Heart left ventricle (tissue), 16 donors: ENCODE results near the gene TASP1. TPM values are rescaled to one million over a fixed set of nuclear protein-coding genes. Genes with fewer than 3 reads are reported as not detected.
"Not testable (repeated sequence)": the region's sequence is repeated elsewhere in the genome, so short reads cannot be mapped to it uniquely, and the experiment has no call there.

Experiments used
- ATAC-seq, 4 donors: fragments of 200-7000 bp; cut with Tn5 transposase; one replicate each; pipeline ENCODE4 v1.9.1; 2020 to 2022; ENCODE audit warnings: moderate library complexity in 4 of 4, mild to moderate bottlenecking in 3 of 4, moderate number of reproducible peaks in 1 of 4
- DNase-seq, 5 donors: peaks; one replicate each; pipeline ENCODE4 v3.0.0-alpha.2; 2020
- H3K27ac ChIP-seq, 12 donors: fragments of 200-600 bp; sonication (generic) in 4 of 12; one replicate each; pipeline versions ENCODE4 v1.5.0 to v1.8.0; 2016 to 2022; ENCODE audit warnings: mild to moderate bottlenecking in 2 of 12
- H3K27me3 ChIP-seq, 9 donors: fragments of 200-600 bp; sonication (generic) in 2 of 9; one replicate each; pipeline versions ENCODE4 v1.5.1 to v1.8.0; 2016 to 2022; ENCODE audit warnings: mild to moderate bottlenecking in 3 of 9
- H3K36me3 ChIP-seq, 9 donors: fragments of 200-600 bp; sonication (generic) in 2 of 9; one replicate each; pipeline versions ENCODE4 v1.5.0 to v1.8.0; 2018 to 2022; ENCODE audit warnings: mild to moderate bottlenecking in 2 of 9
- H3K4me1 ChIP-seq, 12 donors: fragments of 200-600 bp; sonication (generic) in 4 of 12; one replicate each; pipeline versions ENCODE4 v1.5.0 to v1.8.0; 2016 to 2022; ENCODE audit warnings: mild to moderate bottlenecking in 3 of 12
- H3K4me3 ChIP-seq, 12 donors: fragments of 200-600 bp; sonication (generic) in 4 of 12; one replicate each; pipeline versions ENCODE4 v1.5.0 to v1.8.0; 2017 to 2022; ENCODE audit warnings: mild to moderate bottlenecking in 9 of 12, moderate library complexity in 4 of 12
- H3K9me3 ChIP-seq, 12 donors: fragments of 200-600 bp; sonication (generic) in 4 of 12; one replicate each; pipeline versions ENCODE4 v1.5.0 to v1.8.0; 2016 to 2022; ENCODE audit warnings: mild to moderate bottlenecking in 1 of 12
- POLR2A ChIP-seq, 2 donors: fragments of 450-650 bp; IDR thresholded peaks; one replicate each; pipeline ENCODE4 v1.6.1; 2017; ENCODE audit warnings: antibody characterized with exemption in 2 of 2, mild to moderate bottlenecking in 2 of 2, moderate library complexity in 2 of 2
- WGBS, 4 donors: extraction: QIAGEN DNeasy Blood & Tissue Kit in 2 of 4; methylation state at CpG; one replicate each; pipeline versions ENCODE4 v1.1.5 to v1.1.7; 2013 to 2018; 5-methylcytosine and 5-hydroxymethylcytosine counted together
- intact Hi-C, 10 donors: fragments of 100-400 bp; cut with DNase I; formaldehyde crosslinking; loops; one replicate each; pipeline versions ENCODE4 v1.11.1 to v1.14.2; 2022
- polyA plus RNA-seq, 2 donors: library from polyadenylated mRNA; stranded (reverse); fragments of 200-250 nt; gene quantifications; one replicate each; pipeline ENCODE4 v1.2.3, GENCODE V29; 2013
- total RNA-seq, 9 donors: library from RNA; depleted of rRNA in 2 of 9; stranded (reverse); fragments of >200 nt in 2 of 9; fragmentation: NEBNext Ultra II Directional in 3 of 9; extraction: Animal tissue kit (Norgen Biotek cat#: 25700) in 3 of 9; gene quantifications; one replicate each; pipeline versions ENCODE4 v1.1.0 to v1.2.4, GENCODE V29; 2016 to 2023
- TF ChIP-seq, protein P1 (sequence below), 12 donors: fragments of 200-600 bp; sonication (generic) in 4 of 12; IDR thresholded peaks; one replicate each; pipeline versions ENCODE4 v1.5.0 to v1.8.0; 2018 to 2022; ENCODE audit warnings: antibody characterized with exemption in 12 of 12, mild to moderate bottlenecking in 5 of 12
- donor health status: ischemic (EF 13 %, LVEDD 7.1; RV severe dilation, severe dysfunction).
- donor health status: healthy with polysubstance abuse.
- donor health status: DM: no; HTN: yes; CAD: no.
- donor health status: DM: no; HTN: no; CAD: no.
- donor health status: ischemic (EF 25% LVEDD 6.9; RV normal size, moderate dysfunction).
- donor health status: ischemic (EF 25% LVEDD 5.7; RV mildly dilated, moderate dysfunction).
- donor health status: healthy.
- donor health status: DM: yes; HTN: yes; CAD: no.
- donor health status: ischemic (EF 35%, LVEDD 5.7; RV mildly dilated, moderate dysfunction).
- donor health status: nonischemic (EF 11% LVEDD 7.7; RV severe dilation, severe dysfunction).
- donor health status: DM: yes; HTN: yes; CAD: no.
- donor health status: PGD.
- donor health status: ischemic (EF 29% LVEDD 5.4; RV normal size, mild dysfunction).
- donor health status: nonischemic (EF 23%, LVEDD 6.1; RV moderate dilation, normal function).

The TASP1 gene
- total and polyA plus RNA-seq, 11 donors: 1.6 to 8.6 (median 5.3) TPM

DNA sequence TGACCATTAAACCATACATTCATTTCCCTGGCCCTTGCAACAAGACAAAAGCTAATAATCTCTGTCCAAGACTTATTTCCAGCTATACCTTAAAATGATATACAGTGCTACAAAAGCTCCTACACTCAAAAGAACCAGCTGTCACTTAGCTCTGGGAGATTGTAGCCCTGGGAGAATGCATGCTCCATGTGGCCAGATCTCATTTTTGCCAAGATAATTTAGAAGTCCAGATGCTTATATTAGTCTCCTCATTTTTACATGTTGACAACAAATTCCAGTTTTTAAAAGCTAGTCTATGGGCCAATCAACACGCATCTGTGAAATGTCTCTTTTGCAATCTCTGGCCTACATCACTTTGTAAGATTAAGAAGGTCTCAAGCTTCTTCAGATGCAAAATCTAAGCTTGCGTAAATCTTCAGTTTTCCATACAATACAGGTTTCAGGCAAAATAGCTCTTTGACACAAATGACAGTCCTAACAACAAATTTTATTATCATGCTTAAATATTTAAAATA is 27.1 kb downstream of the TASP1 start:
- TF ChIP-seq, protein P1, sequence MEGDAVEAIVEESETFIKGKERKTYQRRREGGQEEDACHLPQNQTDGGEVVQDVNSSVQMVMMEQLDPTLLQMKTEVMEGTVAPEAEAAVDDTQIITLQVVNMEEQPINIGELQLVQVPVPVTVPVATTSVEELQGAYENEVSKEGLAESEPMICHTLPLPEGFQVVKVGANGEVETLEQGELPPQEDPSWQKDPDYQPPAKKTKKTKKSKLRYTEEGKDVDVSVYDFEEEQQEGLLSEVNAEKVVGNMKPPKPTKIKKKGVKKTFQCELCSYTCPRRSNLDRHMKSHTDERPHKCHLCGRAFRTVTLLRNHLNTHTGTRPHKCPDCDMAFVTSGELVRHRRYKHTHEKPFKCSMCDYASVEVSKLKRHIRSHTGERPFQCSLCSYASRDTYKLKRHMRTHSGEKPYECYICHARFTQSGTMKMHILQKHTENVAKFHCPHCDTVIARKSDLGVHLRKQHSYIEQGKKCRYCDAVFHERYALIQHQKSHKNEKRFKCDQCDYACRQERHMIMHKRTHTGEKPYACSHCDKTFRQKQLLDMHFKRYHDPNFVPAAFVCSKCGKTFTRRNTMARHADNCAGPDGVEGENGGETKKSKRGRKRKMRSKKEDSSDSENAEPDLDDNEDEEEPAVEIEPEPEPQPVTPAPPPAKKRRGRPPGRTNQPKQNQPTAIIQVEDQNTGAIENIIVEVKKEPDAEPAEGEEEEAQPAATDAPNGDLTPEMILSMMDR (IDR thresholded peaks at IDR 0.05): no peak
- no peak for TF ChIP-seq POLR2A (IDR thresholded peaks at IDR 0.05)
- Histone ChIP-seq H3K4me1 (peaks cover 0 to 24% (median 4%) of the 10 kb centered on the region in 12 donors), H3K9me3 (no peaks in the 10 kb centered on the region), H3K36me3 (peaks cover 0 to 15% (median 0%) of the 10 kb centered on the region in 9 donors), H3K4me3 (no peak overlapping the region), H3K27me3 (no peaks in the 10 kb centered on the region), H3K27ac (no peak overlapping the region)
- ATAC-seq: no peak
- WGBS, 4 donors: 87 to 98% (median 94%) methylated on average over 2 of the region's 2 CpGs
- intact Hi-C loops: no loop called here
- no peak for DNase-seq

DNA sequence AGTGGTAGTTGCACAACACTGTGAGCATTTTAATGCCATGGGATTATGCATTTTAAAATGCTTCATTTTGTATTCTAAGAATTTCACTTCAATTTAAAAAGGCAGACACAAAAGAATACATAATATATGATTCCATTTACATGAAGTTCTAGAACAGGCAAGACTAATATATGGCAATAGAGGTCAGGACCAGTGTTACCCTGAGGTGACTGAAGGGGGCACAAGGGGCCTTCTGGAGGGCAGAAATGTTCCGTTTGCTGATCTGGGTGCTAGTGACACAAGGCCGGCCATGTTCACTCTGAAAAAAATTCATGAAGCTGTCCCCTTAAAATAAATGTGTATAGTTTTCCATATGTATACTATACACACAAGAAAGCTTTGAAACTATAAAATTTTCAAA is 28.5 kb downstream of the TASP1 start:
- peaks cover 0 to 19% (median 4%) of the 10 kb centered on the region in 12 donors for H3K4me1 ChIP-seq
- WGBS, 4 donors: 77 to 86% (median 83%) methylated on average over 2 of the region's 2 CpGs
- ATAC-seq (no peak), DNase-seq (no peak)
- intact Hi-C loops: no loop called here
- no peak for TF ChIP-seq POLR2A (IDR thresholded peaks at IDR 0.05)
- TF ChIP-seq, protein P1 (IDR thresholded peaks at IDR 0.05): peak in 2 of 12 donors; percentile 9 to 17
- H3K4me3 ChIP-seq: no peak overlapping the region
- peaks cover 0 to 7% (median 0%) of the 10 kb centered on the region in 9 donors for H3K36me3 ChIP-seq
- H3K9me3 ChIP-seq: no peaks in the 10 kb centered on the region
- H3K27ac ChIP-seq: no peak overlapping the region
- no peaks in the 10 kb centered on the region for H3K27me3 ChIP-seq

DNA sequence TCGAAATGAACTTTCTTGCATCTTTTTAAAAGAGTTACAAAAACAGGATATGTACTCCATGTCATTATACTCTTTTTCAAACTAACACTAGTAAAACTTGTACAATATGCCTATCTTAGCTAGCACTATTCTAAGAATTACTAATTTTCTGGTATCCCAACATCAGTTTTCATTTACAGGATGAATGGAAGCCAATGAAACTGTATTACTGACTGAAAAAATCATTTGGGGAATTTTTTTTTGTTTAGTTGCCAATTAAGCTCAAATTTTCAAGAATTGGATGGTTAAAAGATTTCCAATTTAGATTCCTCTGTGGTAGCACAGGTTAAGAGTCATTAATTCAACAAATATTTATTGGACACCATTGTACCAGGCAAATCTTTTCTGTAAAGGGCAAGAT is 30.7 kb downstream of the TASP1 start:
- ATAC-seq (no peak), DNase-seq (no peak)
- WGBS, 4 donors: 95 to 99% (median 97%) methylated on average over 1 of the region's 1 CpG
- Histone ChIP-seq H3K36me3 (peaks cover 0 to 7% (median 0%) of the 10 kb centered on the region in 9 donors), H3K27me3 (no peaks in the 10 kb centered on the region), H3K27ac (no peak overlapping the region), H3K4me1 (no peaks in the 10 kb centered on the region), H3K9me3 (no peaks in the 10 kb centered on the region), H3K4me3 (no peak overlapping the region)
- intact Hi-C loops: loop anchor here in 1 of 10 donors (2.0 kb wide), 1 partner anchor 57 kb away; no protein-coding TSS in a partner anchor
- TF ChIP-seq POLR2A (IDR thresholded peaks at IDR 0.05): no peak
- TF ChIP-seq, protein P1 (IDR thresholded peaks at IDR 0.05): no peak

DNA sequence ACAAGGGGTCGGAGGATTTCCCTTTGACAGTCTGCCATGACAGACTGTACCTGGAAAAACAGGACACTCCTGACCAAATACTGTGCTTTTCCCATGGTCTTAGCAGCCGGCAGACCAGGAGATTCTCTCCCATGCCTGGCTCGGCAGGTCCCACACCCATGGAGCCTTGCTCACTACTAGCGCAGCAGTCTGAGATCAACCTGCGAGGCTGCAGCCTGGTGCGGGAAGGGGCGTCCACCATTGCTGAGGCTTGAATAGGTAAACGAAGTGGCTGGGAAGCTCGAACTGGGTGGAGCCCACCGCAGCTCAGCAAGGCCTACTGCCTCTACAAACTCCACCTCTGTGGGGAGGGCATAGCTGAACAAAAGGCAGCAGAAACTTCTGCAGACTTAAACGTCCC is 45.3 kb downstream of the TASP1 start:
- H3K36me3 ChIP-seq, H3K27me3 ChIP-seq, H3K4me1 ChIP-seq, H3K27ac ChIP-seq, DNase-seq, intact Hi-C loops, ATAC-seq, H3K4me3 ChIP-seq: not testable (repeated sequence)
- peaks cover 0 to 12% (median 0%) of the 10 kb centered on the region in 12 donors for H3K9me3 ChIP-seq
- 89 to 91% (median 91%) methylated on average over 10 to 11 of the region's 11 CpGs for WGBS, 4 donors

DNA sequence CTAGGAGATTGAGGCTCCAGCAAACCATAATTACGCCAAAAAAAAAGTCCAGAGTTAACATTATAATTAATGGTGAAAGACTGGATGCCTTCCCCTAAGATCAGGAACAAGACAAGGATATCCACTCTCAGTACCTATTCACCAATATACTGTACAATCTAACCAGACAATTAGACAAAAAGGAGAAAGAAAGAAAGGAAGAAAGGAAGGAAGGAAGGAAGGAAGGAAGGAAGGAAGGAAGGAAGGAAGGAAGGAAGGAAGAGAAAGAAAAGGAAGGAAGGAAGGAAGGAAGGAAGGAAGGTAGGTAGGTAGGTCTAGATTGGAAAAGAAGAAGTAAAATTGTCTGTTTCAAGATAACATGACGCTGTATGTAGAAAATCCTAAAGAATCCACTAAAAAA is 50.7 kb downstream of the TASP1 start:
- ATAC-seq (no peak), DNase-seq (no peak)
- H3K9me3 ChIP-seq: peaks cover 0 to 17% (median 9%) of the 10 kb centered on the region in 12 donors
- H3K4me1 ChIP-seq: no peaks in the 10 kb centered on the region
- H3K27ac ChIP-seq: no peak overlapping the region
- H3K4me3 ChIP-seq: no peak overlapping the region
- intact Hi-C loops: no loop called here
- H3K36me3 ChIP-seq: peaks cover 0 to 9% (median 0%) of the 10 kb centered on the region in 9 donors
- no peaks in the 10 kb centered on the region for H3K27me3 ChIP-seq
- TF ChIP-seq, protein P1 (IDR thresholded peaks at IDR 0.05): no peak
- no peak for TF ChIP-seq POLR2A (IDR thresholded peaks at IDR 0.05)
- WGBS, 4 donors: 71 to 99% (median 98%) methylated on average over 2 of the region's 2 CpGs
